ENCODE measurements around the gene ABHD13.

DNA sequence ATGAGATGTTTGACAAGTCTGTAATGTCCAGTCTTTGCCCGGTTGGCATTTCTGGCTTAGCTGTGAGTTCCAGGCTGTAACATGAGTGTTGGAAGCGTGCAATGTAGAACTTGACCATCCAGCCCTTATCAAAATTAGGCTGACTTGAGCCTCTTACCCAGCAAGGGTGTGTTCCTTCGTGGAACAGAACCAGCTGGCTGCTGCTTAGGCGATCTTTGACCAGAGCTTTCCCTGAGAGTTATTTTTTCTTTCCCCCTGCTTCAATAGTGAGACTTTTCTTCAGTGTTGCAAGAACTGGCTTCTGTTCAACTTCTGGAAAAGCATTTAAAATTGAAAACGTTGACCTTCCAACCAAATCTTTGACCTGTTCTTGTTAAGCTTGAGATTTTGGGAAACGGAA, 57.9 kb downstream of the ABHD13 start:
- no peak for TF ChIP-seq POLR2A (IDR thresholded peaks at IDR 0.05)
- TF ChIP-seq, protein P1, sequence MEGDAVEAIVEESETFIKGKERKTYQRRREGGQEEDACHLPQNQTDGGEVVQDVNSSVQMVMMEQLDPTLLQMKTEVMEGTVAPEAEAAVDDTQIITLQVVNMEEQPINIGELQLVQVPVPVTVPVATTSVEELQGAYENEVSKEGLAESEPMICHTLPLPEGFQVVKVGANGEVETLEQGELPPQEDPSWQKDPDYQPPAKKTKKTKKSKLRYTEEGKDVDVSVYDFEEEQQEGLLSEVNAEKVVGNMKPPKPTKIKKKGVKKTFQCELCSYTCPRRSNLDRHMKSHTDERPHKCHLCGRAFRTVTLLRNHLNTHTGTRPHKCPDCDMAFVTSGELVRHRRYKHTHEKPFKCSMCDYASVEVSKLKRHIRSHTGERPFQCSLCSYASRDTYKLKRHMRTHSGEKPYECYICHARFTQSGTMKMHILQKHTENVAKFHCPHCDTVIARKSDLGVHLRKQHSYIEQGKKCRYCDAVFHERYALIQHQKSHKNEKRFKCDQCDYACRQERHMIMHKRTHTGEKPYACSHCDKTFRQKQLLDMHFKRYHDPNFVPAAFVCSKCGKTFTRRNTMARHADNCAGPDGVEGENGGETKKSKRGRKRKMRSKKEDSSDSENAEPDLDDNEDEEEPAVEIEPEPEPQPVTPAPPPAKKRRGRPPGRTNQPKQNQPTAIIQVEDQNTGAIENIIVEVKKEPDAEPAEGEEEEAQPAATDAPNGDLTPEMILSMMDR (IDR thresholded peaks at IDR 0.05), result no peak
